Epithelial cell of esophagus (primary cell): ENCODE results near the gene TLK1.

ENCODE experiments used
- DNase-seq: peaks from one replicate; pipeline ENCODE4 v3.0.0; 2010; ENCODE audit warnings: low read depth
- H3K4me3 ChIP-seq: 2 replicates; pipeline ENCODE4 v1.5.1; 2011; ENCODE audit warnings: mild to moderate bottlenecking, low read length, control low read depth
- TF ChIP-seq, protein P1 (sequence below): IDR thresholded peaks from 2 replicates; pipeline ENCODE4 v1.5.1; 2011; ENCODE audit warnings: low read depth, mild to moderate bottlenecking, low read length, control low read depth, inconsistent platforms; ENCODE audit not compliant: insufficient read depth; ENCODE audit errors: missing control alignments

TLK1 gene

GRCh38 chr2:171069286-171069956 is 91.3 kb downstream of the TLK1 start:
- TF ChIP-seq, protein P1, sequence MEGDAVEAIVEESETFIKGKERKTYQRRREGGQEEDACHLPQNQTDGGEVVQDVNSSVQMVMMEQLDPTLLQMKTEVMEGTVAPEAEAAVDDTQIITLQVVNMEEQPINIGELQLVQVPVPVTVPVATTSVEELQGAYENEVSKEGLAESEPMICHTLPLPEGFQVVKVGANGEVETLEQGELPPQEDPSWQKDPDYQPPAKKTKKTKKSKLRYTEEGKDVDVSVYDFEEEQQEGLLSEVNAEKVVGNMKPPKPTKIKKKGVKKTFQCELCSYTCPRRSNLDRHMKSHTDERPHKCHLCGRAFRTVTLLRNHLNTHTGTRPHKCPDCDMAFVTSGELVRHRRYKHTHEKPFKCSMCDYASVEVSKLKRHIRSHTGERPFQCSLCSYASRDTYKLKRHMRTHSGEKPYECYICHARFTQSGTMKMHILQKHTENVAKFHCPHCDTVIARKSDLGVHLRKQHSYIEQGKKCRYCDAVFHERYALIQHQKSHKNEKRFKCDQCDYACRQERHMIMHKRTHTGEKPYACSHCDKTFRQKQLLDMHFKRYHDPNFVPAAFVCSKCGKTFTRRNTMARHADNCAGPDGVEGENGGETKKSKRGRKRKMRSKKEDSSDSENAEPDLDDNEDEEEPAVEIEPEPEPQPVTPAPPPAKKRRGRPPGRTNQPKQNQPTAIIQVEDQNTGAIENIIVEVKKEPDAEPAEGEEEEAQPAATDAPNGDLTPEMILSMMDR = no peak
- DNase-seq = peak; percentile 60
- no peak overlapping the region for H3K4me3 ChIP-seq

DNA sequence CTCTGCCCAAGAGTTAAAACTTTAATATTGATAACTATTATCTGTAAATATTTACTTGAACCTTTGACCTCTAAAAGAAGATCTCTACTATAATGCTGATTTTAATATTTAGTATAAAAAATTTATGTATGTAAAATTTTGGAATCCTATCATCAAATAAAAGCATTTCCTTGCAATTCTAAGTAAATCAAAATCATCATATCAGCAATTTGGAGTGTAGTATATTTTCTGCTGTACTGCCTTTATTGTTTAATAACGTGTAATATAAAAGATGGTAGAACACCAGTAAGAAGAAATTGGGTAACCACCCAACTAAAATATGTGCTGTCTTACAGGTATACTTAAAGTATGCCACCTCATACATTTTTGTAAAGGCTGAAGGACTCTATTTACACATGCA is 94.6 kb downstream of the TLK1 start:
- TF ChIP-seq, protein P1 = no peak
- no peak for DNase-seq
- H3K4me3 ChIP-seq = no peak overlapping the region

DNA sequence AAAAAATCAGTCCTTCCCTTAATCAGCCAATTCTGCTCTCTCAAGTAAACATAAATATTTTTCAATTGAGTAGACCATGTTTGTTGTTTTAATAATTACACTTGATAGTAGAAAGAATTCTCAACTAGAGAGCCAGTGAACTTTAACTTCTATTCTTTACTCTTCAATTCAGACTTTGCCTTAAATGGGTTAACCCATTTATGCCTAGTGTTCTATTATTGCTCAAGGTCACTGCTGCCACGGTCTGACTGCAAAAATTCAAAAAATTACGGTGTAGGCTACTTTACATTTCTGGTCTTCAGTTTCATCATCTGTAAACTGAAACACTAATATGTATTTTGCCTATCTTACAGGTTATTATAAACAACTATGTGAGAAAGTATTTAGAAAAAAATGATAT is 103.1 kb downstream of the TLK1 start:
- TF ChIP-seq, protein P1 = no peak

DNA sequence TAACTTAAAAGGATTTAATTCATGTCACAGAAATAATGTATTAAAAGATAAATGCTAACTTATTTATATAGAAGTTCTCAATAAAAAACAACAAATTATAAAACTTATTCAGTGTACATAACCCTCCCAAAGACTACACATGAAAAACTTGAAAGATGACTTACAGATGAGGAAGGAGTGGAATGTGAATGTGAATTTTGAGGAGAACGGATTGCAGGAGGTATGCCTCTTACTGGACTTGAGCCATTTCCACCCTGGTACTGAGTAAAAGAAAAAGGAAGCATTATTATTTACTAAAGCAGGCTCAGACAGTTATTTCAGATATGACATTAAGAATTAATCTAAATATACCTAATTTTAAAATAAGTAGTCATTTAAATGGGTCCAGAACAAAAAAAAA is 104.4 kb downstream of the TLK1 start:
- TF ChIP-seq, protein P1 = no peak
- no peak for DNase-seq
- no peak overlapping the region for H3K4me3 ChIP-seq

More for the DNA sequence above, 103.1 kb downstream of the TLK1 start:
- DNase-seq = no peak
- no peak overlapping the region for H3K4me3 ChIP-seq

DNA sequence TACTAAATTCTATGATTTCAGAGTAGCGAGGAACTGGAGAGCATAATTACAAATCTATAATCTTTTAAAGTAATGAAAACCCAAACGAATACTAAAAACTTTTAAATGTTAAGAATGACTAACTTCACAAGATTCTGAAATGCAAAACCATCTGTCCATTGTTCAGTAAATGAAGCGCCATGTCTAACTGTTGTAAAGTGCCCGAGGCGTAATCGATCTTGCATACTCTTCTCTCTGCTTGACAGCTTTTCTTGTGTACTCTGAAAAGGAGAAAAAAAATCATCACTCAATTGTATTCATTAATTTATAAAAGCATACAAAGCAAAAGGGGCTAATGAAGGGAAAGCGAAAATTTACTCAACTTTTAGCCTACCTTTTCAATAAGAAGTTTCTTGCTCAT is 111.0 kb downstream of the TLK1 start:
- TF ChIP-seq, protein P1 = no peak
- no peak overlapping the region for H3K4me3 ChIP-seq
- DNase-seq = no peak

- DNase-seq = no peak
- no peak overlapping the region for H3K4me3 ChIP-seq
- TF ChIP-seq, protein P1 = no peak
Observed at GRCh38 chr2:171046048-171046560, 114.6 kb downstream of the TLK1 start.

DNA sequence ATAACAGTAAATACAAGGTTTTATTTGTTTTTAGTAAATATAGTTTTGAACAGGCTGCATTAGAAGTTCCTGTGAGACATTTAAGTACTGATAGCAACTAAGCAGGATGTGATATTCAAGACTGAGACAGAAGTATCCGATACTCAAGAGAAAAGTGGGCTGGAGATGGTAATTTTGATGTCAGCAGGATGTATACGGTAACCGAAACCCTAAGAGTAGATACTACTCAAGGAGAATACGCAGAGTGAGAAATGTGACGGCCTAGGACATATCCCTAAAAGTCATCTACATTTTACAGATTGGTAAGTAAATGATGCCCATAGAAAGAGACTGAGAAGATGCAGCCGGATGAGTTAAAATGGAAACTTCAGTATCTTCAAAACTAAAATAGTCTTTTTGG is 116.3 kb downstream of the TLK1 start:
- TF ChIP-seq, protein P1 = no peak
- DNase-seq = no peak
- no peak overlapping the region for H3K4me3 ChIP-seq
